Ureter (tissue), 1 donor: ENCODE data around the gene PLEKHJ1. TPM values are rescaled to one million over a fixed set of nuclear protein-coding genes. Genes with fewer than 3 reads are reported as not detected.

Experiments
- DNase-seq: peaks from one replicate; pipeline ENCODE4 v3.0.0-alpha.2; 2020; ENCODE audit warnings: low spot score
- total RNA-seq: library from RNA; stranded (reverse); gene quantifications from one replicate; pipeline ENCODE4 v1.2.4, GENCODE V29; 2023
- donor health status: DM: yes; HTN: yes; CAD: no.

Gene PLEKHJ1
- total RNA-seq, 1 donor from 2014 or later: 52.0 TPM

DNA sequence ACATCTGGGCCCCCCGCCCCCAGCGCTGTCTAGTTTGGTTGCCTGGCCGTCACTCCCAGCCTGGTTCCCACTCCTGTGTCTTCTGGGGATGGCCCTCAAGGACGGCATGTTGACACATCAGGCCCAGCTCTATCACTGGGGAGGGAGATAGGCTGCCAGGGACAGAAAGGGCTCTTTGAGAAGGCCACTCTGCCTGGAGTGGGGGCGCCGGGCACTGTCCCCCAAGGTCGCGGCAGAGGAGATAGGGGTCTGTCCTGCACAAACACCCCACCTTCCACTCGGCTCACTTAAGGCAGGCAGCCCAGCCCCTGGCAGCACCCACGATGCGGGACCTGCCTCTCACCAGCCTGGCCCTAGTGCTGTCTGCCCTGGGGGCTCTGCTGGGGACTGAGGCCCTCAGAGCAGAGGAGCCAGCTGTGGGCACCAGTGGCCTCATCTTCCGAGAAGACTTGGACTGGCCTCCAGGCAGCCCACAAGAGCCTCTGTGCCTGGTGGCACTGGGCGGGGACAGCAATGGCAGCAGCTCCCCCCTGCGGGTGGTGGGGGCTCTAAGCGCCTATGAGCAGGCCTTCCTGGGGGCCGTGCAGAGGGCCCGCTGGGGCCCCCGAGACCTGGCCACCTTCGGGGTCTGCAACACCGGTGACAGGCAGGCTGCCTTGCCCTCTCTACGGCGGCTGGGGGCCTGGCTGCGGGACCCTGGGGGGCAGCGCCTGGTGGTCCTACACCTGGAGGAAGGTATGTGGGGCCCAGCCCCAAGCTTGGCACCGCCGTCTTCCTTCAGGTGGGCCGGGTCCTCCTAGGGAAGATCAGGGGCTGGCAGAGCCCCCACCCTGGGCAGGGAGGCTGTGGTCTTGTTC is 13.1 kb upstream of the PLEKHJ1 start, which contains the start of gene AMH:
AMH (plus strand) TSS at position 314 of the 857 bp plus-strand sequence; CDS start at position 324, 10 bp downstream.
- no peak for DNase-seq

DNA sequence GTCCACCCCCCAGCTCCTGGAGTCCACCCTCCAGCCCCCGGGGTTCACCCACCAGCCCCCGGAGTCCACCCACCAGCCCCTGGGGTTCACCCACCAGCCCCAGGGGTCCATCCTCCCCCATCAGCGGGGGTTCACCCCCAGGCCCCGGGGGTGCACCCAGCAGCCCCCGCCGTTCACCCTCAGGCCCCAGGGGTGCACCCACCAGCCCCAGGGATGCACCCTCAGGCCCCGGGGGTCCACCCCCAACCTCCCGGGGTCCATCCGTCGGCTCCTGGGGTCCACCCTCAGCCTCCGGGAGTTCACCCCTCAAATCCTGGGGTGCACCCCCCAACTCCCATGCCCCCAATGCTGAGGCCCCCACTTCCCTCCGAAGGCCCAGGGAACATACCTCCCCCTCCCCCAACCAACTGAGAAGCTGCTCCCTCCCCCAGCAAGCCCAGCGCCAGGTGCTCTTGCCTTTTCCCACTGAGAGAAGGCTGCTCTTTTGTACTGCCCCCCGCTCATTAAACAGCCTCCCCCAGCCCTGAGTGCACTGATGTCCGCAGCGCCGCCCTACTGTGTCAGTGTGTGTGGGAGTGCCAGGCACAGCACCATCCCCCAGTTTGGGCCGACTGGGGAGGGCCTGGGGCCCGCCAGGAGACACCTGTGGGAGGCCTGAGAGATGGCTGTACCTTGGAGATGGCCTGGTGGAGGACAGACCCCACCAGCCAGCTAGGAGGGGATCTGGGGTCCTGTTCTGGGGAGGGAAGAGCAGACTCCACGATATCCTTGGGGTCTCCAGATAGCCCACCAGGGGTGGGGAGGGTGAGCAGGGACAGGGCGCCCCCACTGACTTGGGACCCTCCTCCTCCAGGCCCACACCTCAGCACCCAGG is 12.2 kb upstream of the PLEKHJ1 start:
- DNase-seq: no peak

DNA sequence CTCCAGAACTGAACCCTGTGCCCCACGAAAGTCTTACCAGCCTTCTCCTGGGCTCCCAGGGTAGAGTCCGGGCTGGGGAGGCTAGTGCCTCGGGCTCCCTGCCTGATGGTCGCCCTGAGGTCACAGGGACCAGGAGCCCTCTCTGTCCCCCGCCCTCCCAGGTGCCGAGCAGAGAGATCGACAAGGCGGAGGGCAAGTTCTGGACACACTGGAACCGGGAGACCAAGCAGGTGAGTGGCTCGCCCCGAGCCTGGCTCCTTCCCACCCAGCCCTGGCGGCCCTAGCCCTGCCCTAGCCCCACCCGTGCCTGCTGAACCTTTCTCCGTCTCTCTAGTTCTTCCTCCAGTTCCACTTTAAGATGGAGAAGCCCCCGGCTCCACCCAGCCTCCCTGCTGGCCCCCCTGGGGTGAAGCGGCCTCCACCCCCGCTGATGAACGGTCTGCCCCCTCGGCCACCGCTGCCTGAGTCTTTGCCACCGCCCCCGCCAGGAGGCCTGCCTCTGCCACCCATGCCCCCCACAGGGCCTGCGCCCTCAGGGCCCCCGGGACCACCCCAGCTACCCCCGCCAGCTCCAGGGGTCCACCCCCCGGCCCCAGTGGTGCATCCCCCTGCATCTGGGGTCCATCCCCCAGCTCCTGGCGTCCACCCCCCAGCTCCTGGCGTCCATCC is 11.4 kb upstream of the PLEKHJ1 start:
- no peak for DNase-seq

DNA sequence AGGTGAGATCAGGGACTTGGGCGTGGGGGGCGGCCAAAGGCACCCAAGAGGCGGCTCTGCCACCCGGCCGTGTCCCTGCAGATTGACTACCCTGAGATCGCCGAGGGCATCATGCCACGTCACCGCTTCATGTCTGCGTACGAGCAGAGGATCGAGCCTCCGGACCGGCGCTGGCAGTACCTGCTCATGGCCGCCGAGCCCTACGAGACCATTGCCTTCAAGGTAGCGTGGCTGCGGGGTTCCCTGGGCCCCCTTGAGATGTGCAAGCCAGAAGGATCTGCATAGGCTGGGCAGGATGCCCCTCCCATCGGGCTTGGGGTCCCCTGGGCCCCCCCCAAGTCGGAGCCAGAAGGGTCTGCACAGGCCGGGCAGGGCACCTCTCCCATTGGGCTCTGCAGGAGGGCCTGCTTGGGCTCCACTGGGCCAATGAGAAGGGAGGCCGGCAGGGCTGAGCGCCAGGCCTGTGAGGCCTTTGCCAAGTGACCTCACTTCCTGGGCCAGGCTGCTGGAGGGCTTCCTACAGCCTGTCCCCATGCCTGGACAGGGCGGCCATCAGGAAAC is 10.8 kb upstream of the PLEKHJ1 start:
- no peak for DNase-seq

DNA sequence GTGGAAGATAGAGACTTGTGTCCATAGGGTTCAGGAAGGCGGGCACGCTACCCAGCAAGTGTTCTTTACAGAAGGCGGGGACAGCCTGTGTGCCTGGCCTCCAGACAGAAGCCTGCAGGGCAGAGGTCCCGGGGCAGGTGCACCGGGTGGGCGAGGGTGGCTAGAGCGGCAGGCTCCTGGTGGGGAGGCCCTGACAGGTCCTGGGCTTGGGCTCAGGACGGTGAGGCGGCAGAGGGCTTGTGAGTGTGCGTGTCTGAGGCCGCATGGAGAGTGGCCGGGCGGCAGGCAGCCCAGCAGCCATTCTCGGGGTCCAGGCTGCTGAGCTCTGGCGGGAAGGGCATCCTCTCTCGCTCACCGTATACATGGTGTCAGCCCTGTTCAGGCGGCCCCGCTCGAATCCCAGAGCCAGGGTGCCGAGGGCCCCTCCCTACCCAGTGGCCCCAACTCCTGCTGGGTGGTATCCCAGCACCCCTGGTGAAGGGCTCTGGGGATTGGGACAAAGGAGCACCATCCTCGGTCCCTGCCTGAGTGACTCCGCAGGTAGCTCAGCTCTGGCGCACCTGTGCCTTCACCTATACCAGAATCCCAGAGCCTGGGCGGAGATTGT is 10.0 kb upstream of the PLEKHJ1 start:
- no peak for DNase-seq

DNA sequence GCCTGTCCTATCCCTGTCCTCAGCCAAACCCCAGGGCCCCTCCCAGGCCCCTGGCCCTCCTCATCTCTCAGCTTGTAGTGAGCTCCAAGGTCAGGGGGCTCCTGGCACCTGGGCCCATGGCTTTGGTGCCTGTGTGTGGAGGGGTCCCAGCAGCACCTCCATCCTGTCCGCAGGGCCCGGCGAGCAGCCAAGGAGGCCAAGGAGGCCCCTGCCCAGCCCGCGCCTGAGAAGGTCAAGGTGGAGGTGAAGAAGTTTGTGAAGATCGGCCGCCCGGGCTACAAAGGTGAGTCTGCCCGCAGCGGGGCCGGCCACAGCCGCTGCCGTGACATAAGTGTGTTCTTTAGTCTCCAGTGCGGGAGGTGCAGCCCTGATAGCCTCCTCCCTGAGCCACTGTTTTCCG is 9.1 kb upstream of the PLEKHJ1 start:
- DNase-seq: no peak

DNA sequence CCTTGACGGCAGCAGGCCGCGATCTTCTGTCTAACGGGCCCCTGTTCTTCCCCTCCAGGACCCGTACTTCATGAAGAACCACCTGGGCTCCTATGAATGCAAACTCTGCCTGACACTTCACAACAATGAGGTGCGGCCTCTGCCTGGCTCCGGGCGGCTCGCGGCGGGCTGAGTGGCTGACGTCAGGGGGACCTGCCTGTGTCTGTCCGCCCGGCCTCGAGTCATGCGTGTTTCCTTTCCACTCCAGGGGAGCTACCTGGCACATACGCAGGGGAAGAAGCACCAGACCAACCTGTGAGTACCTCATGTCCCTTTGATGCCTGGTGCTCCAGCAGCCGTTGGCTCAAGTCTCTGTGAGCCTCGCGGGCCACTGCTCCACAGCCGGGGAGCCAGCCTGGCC is 8.4 kb upstream of the PLEKHJ1 start:
- DNase-seq: no peak

DNA sequence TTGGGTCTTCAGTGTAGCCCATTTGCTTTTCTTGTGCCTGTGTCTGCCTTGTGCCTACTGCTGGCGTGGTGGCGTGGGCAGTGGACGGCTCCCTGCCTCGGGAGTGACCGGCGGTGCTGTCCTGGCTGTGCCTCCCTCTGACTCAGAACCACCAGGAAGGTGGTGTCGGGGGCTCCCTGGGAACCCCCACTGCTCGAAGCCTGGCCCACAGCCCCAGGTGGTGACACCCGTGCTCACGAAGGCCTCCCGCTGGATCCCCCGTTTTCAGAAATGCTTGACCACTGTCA is 7.9 kb upstream of the PLEKHJ1 start:
- no peak for DNase-seq

DNA sequence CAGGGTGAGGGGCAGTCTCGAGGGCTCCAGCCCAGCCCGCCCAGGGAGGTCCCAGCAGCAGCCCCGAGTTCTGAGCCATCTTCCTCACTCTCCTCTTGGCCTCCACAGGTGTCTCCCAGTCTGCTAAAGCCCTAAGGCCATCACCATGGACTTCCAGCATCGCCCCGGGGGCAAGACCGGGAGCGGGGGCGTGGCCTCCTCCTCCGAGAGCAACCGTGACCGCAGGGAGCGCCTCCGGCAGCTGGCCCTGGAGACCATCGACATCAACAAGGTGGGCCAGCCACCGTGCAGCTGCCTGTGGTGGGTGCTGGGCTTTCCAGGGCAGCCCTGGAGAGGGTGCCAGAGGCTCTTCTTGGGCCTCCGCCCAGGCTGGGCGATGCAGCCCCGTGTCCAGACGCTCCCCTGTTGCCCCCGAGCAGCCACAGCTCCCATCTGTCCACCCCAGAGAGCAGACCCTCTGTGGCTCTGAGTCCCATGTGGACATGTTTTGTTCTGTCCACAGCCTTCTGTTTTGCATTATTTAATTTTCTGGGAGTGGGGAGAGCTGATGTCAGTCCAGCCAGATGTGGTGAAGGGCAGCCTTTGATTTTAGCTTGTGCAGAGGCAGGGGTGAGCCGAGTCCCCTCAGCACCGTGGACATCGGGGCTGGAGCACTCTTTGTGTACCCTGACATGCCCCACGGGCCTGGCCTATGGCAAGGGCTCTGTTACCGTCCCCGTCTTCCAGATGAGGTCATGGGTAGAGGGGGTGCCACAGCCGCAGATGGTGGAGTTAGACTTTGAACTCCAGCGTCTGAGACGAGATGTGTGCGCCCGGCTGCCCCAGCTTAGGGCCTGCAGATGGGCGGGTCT is 7.4 kb upstream of the PLEKHJ1 start:
- no peak for DNase-seq

DNA sequence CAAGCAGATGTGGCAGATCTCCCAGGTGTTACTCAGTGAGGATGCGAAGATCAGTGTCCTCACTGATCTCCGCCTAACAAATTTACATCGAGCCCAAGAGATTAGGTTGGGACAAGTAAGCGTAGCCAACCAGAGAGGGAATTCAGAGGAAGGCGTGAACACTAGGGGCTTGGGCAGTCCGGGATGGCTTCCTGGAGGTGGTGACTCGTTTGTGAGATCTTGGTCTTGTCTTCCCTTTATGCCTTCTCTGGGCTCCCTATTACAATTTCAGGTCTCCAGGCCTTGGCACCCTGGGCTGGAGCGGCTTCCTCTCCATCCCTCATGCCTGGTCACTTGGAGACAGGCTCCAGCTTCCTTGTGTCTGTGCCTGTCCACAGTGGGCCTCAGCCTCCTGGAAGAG is 6.7 kb upstream of the PLEKHJ1 start:
- DNase-seq: no peak

DNA sequence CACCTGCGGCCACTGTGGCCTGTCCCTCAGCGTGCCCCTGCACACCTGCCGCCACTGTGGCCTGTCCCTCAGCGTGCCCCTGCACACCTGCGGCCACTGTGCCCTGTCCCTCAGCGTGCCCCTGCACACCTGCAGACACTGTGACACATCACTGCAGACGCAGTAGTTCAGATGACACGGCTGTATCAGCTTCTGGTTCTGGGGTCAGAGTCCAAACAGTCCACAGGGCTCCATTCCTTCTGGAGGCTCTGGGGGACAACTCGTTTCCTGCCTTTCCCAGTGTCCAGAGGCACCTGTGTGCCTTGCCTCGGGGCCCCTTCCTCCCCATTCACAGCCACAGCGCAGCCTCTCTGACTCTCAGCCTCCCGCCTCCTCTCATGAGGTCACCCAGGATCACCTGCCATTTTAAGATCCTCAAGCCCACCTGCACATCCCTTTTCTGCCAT is 6.0 kb upstream of the PLEKHJ1 start:
- no peak for DNase-seq

DNA sequence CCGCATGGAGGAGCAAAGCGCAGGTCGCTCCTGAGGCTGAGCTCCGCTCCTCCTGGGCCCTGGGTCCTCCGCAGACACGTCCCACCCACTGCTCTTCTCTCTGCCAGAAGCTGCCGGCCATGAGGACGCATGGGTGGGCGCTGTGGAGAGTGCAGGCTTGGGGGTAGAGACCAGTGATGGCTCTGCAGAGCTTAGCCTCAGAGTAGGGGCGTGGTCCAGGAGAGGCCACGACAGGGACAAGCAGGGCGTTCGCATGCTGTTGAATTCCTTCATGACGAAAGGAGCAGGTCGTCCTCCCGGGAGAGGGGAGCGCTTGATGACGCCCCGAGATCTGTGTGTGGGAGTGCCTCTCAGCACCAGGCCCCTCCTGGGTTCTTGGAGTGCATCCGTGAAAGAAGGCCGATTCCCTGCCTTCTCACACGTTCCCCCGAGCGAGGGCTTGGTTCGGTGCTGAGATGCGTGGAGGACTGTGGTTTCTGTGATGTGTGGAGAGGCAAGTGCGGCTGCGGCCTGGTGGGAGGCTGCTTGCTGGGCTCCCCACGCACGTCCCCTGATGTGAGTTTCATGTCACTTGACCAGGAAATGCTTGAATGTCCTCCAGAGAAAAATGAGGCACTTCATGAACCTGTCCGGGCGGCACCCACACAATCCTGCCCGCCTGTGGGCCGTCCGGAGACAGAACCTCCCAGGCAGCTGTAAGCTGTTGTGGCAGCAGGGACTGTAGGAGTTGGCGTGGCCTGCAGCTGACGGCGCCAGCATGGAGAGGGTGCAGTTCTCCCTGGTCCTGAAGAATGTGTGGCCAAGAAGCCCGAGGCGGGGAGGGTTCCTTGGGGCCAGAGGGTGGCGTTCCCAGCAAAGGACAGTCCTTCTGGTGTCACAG is 5.0 kb upstream of the PLEKHJ1 start:
- DNase-seq: no peak

DNA sequence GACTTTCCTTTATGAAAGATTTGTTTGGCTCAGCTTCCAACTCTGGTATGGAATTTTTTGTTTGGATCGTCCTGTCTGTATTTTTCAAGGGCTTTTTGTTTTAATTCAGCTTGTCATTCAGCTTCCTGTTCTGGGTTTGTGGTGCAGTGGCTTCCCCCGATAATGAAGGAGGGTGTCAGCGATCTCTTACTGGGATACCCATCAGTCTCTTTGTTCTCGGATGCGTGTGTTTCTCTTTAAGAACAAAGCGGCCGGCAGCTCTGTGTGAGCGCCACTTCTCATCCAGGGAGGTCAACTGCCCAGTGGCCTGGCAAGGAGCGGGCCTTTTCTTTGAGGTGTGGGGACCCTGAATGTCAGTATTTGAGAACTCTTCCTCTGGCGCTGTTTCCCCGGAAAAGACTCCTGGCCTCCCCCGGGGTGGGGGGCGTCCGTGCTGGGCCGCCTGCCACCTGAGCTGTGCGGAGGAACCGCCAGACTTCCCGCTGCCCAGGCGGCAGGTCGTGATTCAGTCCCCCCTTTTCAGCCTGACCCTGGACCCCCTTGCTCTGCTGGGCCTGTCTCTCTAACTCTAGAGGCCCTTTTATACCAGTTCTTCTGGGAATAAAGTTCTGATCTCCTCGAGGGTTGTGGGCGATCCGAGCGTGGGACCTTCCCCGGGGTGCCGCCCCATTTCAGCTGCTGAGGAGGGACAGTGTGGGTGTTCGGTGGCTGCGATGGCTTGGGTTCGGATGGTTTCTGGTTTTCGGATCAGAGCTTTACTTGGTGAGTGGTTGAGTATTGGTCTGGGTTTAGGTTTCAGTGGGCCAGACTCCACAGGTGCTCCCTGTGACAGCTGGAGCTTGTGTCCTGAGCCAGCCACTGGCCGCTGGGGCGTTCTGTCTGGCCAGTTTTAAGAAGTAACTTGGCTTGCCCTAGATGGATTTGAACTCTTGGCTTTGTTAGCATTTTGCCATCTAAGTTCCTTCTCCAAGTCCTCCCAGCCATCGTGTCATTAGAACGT is 3.9 kb upstream of the PLEKHJ1 start:
- no peak for DNase-seq

DNA sequence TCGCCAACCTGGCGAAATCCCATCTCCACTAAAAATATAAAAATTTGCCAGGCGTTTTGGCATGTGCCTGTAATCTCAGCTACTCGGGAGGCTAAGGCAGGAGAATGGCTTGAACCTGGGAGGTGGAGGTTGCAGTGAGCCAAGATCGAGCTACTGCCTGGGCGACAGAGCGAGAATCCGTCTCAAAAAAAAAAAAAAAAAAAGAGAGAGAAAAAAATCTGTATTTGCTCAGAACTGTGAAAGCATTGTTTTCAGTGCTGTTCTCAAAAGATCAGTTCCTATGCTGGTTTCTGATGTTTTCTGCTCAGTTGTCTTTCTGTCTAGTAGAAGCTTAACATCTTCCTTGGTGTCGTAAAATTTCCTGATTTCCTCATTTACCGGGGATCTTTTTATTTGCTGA is 3.0 kb upstream of the PLEKHJ1 start:
- DNase-seq: no peak

DNA sequence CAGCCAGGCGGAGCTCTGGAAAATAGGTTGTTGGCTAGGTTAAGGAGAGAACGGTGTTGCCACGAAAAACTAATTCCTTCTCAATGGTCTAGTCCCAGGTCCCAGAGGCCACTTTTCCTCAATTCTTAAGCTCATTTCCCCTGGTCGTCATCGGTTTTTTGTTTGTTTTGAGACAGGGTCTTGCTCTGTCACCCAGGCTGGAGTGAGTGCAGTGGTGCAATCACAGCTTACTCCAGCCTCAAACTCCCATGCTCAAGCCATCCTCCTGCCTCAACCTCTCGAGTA is 1.7 kb upstream of the PLEKHJ1 start:
- no peak for DNase-seq

DNA sequence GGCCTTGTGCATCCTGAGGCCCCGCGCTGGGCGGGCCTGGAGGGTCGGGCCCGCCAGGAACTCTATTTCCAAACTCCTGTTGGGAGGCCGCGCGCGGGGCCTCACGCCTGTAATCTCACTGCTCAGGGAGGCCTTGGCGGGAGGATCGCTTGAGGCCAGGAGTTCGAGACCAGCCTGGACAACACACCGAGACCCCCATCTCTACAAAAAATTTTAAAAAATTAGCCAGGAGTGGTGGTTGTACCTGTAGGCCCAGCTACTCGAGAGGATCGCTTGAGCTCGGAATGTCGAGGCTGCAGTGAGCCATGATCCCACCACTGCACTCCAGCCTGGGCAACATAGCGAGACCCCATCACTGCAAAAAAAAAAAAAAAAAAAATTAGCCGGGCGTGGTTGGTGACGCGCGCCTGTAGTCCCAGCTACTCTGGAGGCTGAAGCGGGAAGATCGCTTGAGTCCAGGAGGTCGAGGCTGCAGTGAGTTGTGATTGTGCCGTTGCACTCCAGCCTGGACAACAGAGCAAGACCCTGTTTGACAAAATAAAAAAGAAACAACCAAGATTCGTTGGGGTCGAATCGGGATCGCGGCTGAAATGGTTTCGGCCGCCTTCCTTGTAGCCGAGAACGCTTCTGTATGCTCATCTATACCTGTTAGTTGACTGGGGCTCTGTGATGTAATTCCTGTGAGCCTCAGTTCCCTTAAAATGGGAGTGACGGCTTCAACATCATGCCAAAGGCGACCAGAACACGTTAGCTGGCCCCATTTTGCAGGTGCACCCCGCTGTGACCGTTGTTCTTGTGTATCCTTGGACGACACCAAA is 1.1 kb upstream of the PLEKHJ1 start:
- no peak for DNase-seq

DNA sequence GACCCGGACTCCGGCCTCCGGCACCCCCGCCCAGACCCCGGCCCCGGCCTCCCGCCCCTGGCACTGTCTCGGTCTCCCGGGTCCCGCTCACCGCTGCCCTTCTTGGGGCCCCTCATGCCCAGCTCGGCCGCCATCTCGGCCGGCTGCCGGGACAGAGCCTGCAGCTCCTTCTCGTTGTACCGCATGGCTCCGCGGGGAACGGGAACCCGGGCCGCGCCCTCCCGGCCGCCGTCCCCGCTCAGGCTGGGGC is 140 bp downstream of the PLEKHJ1 start:
- no peak for DNase-seq
